Measurements from ENCODE around the gene MAGI1. TPM values are rescaled to one million over a fixed set of nuclear protein-coding genes. Genes with fewer than 3 reads are reported as not detected.

The MAGI1 gene
- total RNA-seq, 4 donors from 2014 or later = 42.4 to 71.6 (median 50.2) TPM

DNA sequence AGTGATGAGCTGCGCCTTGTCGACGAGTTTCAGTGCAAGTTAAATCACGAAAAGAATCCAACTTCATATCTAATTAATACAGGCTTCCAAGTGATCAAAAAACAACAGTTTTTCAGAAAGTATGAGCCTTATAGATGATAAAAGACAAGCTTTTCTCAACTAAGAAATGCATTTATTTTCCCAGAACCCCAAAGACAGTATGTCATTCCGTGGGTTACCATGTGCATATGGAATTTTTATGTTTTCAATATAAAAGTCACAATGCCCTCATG lies 442.8 kb downstream of the MAGI1 start:
- intact Hi-C loops (cut with DNase I; ENCODE audit: low total_unique reads) = no loop called here
- WGBS, 2 donors = 71 to 77% methylated on average over 5 of the region's 5 CpGs
- TF ChIP-seq POLR2A (IDR thresholded peaks at IDR 0.05) (no peak), CTCF (IDR thresholded peaks at IDR 0.05) (no peak)
- H3K4me3 ChIP-seq (ENCODE audit: low read depth, poor library complexity, severe bottlenecking) = no peak overlapping the region
- DNase-seq (ENCODE audit: low spot score in 2 of 2) = no peak

DNA sequence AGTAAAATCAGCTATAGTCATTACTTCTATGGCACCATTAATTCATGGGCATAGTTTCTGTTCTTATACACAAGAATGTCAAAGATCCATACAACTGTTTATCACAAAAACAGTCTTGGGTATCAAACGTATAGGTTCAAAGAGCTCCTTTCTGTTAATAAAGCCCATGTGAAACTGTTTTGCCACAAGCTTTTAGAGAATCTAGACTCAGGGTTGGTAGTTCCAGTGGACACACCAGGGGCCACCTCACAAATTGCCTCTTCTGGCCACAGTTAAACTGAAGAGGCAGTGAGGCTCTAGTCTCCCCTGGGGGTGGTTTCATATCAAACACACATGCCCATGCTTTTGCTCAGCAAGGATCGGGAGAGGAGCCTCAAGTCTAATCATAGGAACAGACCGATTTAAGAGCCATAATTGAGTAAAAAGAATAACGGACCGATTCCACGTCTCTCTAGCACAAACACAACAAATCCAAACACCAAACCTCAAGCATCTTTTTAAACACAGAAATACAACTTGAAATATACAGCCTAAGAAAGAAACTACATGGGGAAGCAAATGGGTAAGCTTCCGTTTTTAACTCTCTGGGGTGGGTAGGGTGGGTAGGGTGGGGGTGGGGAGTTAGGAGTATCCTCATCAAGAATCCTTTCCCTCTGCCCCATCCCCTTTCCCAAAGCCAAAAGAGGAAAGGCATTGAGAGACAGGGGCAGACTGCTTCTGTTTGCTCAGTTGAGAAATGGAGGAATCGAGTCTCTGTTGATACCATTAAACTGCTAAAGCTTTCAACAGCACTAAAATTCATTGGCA lies 443.3 kb downstream of the MAGI1 start:
- DNase-seq (ENCODE audit: low spot score in 2 of 2) = no peak
- no peak overlapping the region for H3K4me3 ChIP-seq (ENCODE audit: low read depth, poor library complexity, severe bottlenecking)
- intact Hi-C loops (cut with DNase I; ENCODE audit: low total_unique reads) = no loop called here
- TF ChIP-seq POLR2A (IDR thresholded peaks at IDR 0.05) (no peak), CTCF (IDR thresholded peaks at IDR 0.05) (no peak)
- WGBS, 2 donors = 78 to 82% methylated on average over 8 of the region's 8 CpGs

GRCh38 chr3:65593780-65594752 lies 444.7 kb downstream of the MAGI1 start:
- no peak for DNase-seq (ENCODE audit: low spot score in 2 of 2)
- H3K4me3 ChIP-seq (ENCODE audit: low read depth, poor library complexity, severe bottlenecking) = no peak overlapping the region
- WGBS, 2 donors = 79 to 82% methylated on average over 4 of the region's 4 CpGs
- no peak for TF ChIP-seq POLR2A (IDR thresholded peaks at IDR 0.05)
- no peak for TF ChIP-seq CTCF (IDR thresholded peaks at IDR 0.05)
- intact Hi-C loops (cut with DNase I; ENCODE audit: low total_unique reads) = no loop called here

GRCh38 chr3:65591313-65591712 lies 447.4 kb downstream of the MAGI1 start:
- TF ChIP-seq CTCF (IDR thresholded peaks at IDR 0.05) = no peak
- WGBS, 2 donors = 92 to 96% methylated on average over 3 of the region's 3 CpGs
- DNase-seq (ENCODE audit: low spot score in 2 of 2) = no peak
- no peak overlapping the region for H3K4me3 ChIP-seq (ENCODE audit: low read depth, poor library complexity, severe bottlenecking)
- intact Hi-C loops (cut with DNase I; ENCODE audit: low total_unique reads) = no loop called here

DNA sequence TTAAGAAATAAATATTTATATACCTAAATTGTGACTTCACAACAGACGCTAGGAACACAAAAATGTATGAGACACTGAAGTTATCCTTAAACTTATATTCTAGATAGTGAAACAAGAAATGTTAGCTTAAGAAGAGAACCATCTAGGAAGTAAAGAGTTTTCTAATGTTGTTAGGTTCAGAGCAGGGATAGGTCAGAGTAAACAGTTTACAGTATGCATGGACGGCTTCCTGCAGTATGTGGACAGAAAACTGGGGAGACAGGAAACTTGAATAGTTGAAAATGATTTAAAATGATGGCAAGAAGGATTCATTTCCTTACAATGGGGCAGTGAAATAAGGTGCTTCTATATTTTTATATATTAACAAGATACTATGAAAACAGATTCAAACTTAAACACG lies 449.8 kb downstream of the MAGI1 start:
- no peak for TF ChIP-seq CTCF (IDR thresholded peaks at IDR 0.05)
- intact Hi-C loops (cut with DNase I; ENCODE audit: low total_unique reads) = no loop called here
- WGBS, 2 donors = 95 to 98% methylated on average over 3 of the region's 3 CpGs
- H3K4me3 ChIP-seq (ENCODE audit: low read depth, poor library complexity, severe bottlenecking) = no peak overlapping the region
- no peak for DNase-seq (ENCODE audit: low spot score in 2 of 2)

Data from lower leg skin (tissue), 4 donors.